Ureter (tissue), 1 donor: ENCODE measurements around the gene MPLKIP. TPM values are rescaled to one million over a fixed set of nuclear protein-coding genes. Genes with fewer than 3 reads are reported as not detected.
"Not testable (repeated sequence)": the region's sequence is repeated elsewhere in the genome, so short reads cannot be mapped to it uniquely, and the experiment has no call there.

Experiments
- DNase-seq: peaks from one replicate; pipeline ENCODE4 v3.0.0-alpha.2; 2020; ENCODE audit warnings: low spot score
- total RNA-seq: library from RNA; stranded (reverse); gene quantifications from one replicate; pipeline ENCODE4 v1.2.4, GENCODE V29; 2023
- donor health status: DM: yes; HTN: yes; CAD: no.

MPLKIP gene
- total RNA-seq, 1 donor from 2014 or later: 25.2 TPM

- no peak for DNase-seq
Observed at GRCh38 chr7:40133561-40134427, 628 bp downstream of the MPLKIP start.

- DNase-seq: no peak
Observed at GRCh38 chr7:40122940-40123254, 11.5 kb downstream of the MPLKIP start.

- not testable (repeated sequence) for DNase-seq
Observed at GRCh38 chr7:40122100-40122939, 12.1 kb downstream of the MPLKIP start.

GRCh38 chr7:40120020-40120419, 14.4 kb downstream of the MPLKIP start:
- DNase-seq: no peak

GRCh38 chr7:40118201-40118600, 16.2 kb downstream of the MPLKIP start:
- DNase-seq: not testable (repeated sequence)

GRCh38 chr7:40117199-40117598, 17.2 kb downstream of the MPLKIP start:
- DNase-seq: not testable (repeated sequence)

- DNase-seq: no peak
Observed at GRCh38 chr7:40115936-40116335, 18.5 kb downstream of the MPLKIP start.

GRCh38 chr7:40105879-40106473, 28.4 kb downstream of the MPLKIP start:
- no peak for DNase-seq

- DNase-seq: no peak
Observed at GRCh38 chr7:40102897-40103296, 31.5 kb downstream of the MPLKIP start.

GRCh38 chr7:40101201-40101600, 33.2 kb downstream of the MPLKIP start:
- no peak for DNase-seq

GRCh38 chr7:40099837-40100236, 34.6 kb downstream of the MPLKIP start:
- no peak for DNase-seq

GRCh38 chr7:40098810-40099209, 35.6 kb downstream of the MPLKIP start:
- no peak for DNase-seq

- no peak for DNase-seq
Observed at GRCh38 chr7:40097728-40098127, 36.7 kb downstream of the MPLKIP start.

- DNase-seq: no peak
Observed at GRCh38 chr7:40095695-40096327, 38.6 kb downstream of the MPLKIP start.

- no peak for DNase-seq
Observed at GRCh38 chr7:40095230-40095629, 39.2 kb downstream of the MPLKIP start.

- DNase-seq: no peak
Observed at GRCh38 chr7:40093631-40094350, 40.6 kb downstream of the MPLKIP start.

- no peak for DNase-seq
Observed at GRCh38 chr7:40092182-40092581, 42.2 kb downstream of the MPLKIP start.

GRCh38 chr7:40077849-40078248, 56.6 kb downstream of the MPLKIP start:
- DNase-seq: no peak
